K562 (cell line): ENCODE measurements around the gene RNU6-7. TPM values are rescaled to one million over a fixed set of nuclear protein-coding genes. Genes with fewer than 3 reads are reported as not detected.

Source experiments
- ATAC-seq: fragments of 200-7000 bp; cut with Tn5 transposase; 3 replicates; pipeline ENCODE4 v1.9.1; 2020; ENCODE audit warnings: moderate library complexity
- BruUV-seq: library from RNA; stranded (reverse); fragments of 400-500 nt; replicated peaks from 2 replicates; lab custom pipeline; 2021; lab: Mats Ljungman, UMichigan
- CTCF ChIA-PET: fragments of 300-600 bp; formaldehyde crosslinking; extraction: SDS; loops from one replicate; lab custom pipeline; 2021; ENCODE audit warnings: low intra/inter-chr PET ratio; lab: Yijun Ruan, JAX
- POLR2A ChIA-PET: fragments of 300-600, 350-650 bp; sonication (Branson Sonifier 250); formaldehyde crosslinking; extraction: SDS; loops from one replicate; lab custom pipeline; 2021; ENCODE audit warnings: antibody characterized with exemption, inconsistent platforms; lab: Yijun Ruan, JAX
- DNase-seq, 4 experiments: peaks; one replicate each; pipeline versions ENCODE4 v3.0.0 to v3.0.0-alpha.2; 2011 to 2018; ENCODE audit warnings: low spot score in 3 of 4, mixed read lengths in 3 of 4; ENCODE audit errors: extremely low read depth in 1 of 4
- FAIRE-seq: peaks from 2 replicates; lab custom pipeline; 2011; peaks lifted over from hg19 to GRCh38; lab: Jason Lieb, UNC
- H2AFZ ChIP-seq: 2 replicates; pipeline ENCODE4 v1.6.0; 2011; ENCODE audit warnings: low read depth, low read length, control low read depth, inconsistent platforms
- H3K27ac ChIP-seq: fragments of 200-600 bp; 3 replicates; pipeline ENCODE4 v1.8.0; 2011; ENCODE audit warnings: low read depth, mild to moderate bottlenecking, control low read depth, inconsistent platforms, low read length, moderate library complexity, mixed read lengths; ENCODE audit errors: extremely low read depth
- H3K27me3 ChIP-seq, 2 experiments: fragments of 300-600 bp in 1 of 2; 2 replicates in 1 of 2; 3 replicates in 1 of 2; pipeline versions ENCODE4 v1.6.0 to v1.8.0; 2011; ENCODE audit warnings: inconsistent platforms in 2 of 2, low read length in 2 of 2, mild to moderate bottlenecking in 1 of 2, mixed read lengths in 1 of 2, moderate library complexity in 1 of 2; ENCODE audit not compliant: control insufficient read depth in 2 of 2, insufficient read depth in 2 of 2
- H3K36me3 ChIP-seq: fragments of 300-600 bp; 3 replicates; pipeline ENCODE4 v1.8.0; 2011; ENCODE audit warnings: mild to moderate bottlenecking, low read length, inconsistent platforms; ENCODE audit not compliant: control insufficient read depth, insufficient read depth
- H3K4me1 ChIP-seq, 2 experiments: fragments of 200-600 bp in 1 of 2; replicated peaks in 1 of 2; 2 replicates in 1 of 2; 3 replicates in 1 of 2; pipeline versions ENCODE4 v1.5.1 to v1.8.0; 2011; ENCODE audit warnings: inconsistent platforms in 2 of 2, low read length in 2 of 2, mild to moderate bottlenecking in 1 of 2, mixed read lengths in 1 of 2, moderate library complexity in 1 of 2; ENCODE audit not compliant: control insufficient read depth in 2 of 2, insufficient read depth in 2 of 2
- H3K4me2 ChIP-seq: 2 replicates; pipeline ENCODE4 v1.6.1; 2011; ENCODE audit warnings: low read length, control low read depth, inconsistent platforms, mixed read lengths; ENCODE audit not compliant: insufficient read depth
- H3K4me3 ChIP-seq: fragments of 200-600 bp; sonication (generic), shearing (Covaris generic); 2 replicates; pipeline ENCODE4 v1.5.1; 2016; ENCODE audit warnings: control low read depth, inconsistent platforms
- H3K79me2 ChIP-seq: fragments of 200-600 bp; 3 replicates; pipeline ENCODE4 v1.8.0; 2011; ENCODE audit warnings: low read length, inconsistent platforms; ENCODE audit not compliant: control insufficient read depth, insufficient read depth
- H3K9ac ChIP-seq, 2 experiments: 2 replicates each; pipeline versions ENCODE4 v1.6.0 to v1.6.1; 2011; ENCODE audit warnings: low read depth in 2 of 2, low read length in 2 of 2, control low read depth in 1 of 2, inconsistent platforms in 1 of 2, mild to moderate bottlenecking in 1 of 2, mixed read lengths in 1 of 2; ENCODE audit not compliant: insufficient read depth in 1 of 2
- H3K9me1 ChIP-seq: one replicate; pipeline ENCODE4 v1.6.0; 2011; ENCODE audit warnings: inconsistent platforms, mild to moderate bottlenecking, low read length, moderate library complexity; ENCODE audit not compliant: control insufficient read depth, insufficient read depth
- H3K9me3 ChIP-seq: replicated peaks from 2 replicates; pipeline ENCODE4 v1.5.1; 2011; ENCODE audit warnings: low read depth, low read length, inconsistent platforms; ENCODE audit not compliant: control insufficient read depth, insufficient read depth
- H4K20me1 ChIP-seq: replicated peaks from 2 replicates; pipeline ENCODE4 v1.6.1; 2011; ENCODE audit warnings: low read length, inconsistent platforms, mixed read lengths; ENCODE audit not compliant: control insufficient read depth, insufficient read depth
- CEBPB ChIP-seq: fragments of 450-650 bp; IDR thresholded peaks from 2 replicates; pipeline ENCODE4 v1.6.1; 2016; ENCODE audit warnings: missing genetic modification characterization, missing compliant biosample characterization
- FOSL1 ChIP-seq: fragments of 200-800 bp; sonication (Bioruptor generic); conservative IDR thresholded peaks from 2 replicates; pipeline ENCODE4 v1.6.1; 2016; ENCODE audit warnings: missing genetic modification characterization, missing compliant biosample characterization
- MITF ChIP-seq: IDR thresholded peaks from 2 replicates; pipeline ENCODE4 v1.6.1; 2014; ENCODE audit warnings: antibody characterized with exemption
- NR2F6 ChIP-seq: fragments of 450-650 bp; formaldehyde crosslinking; IDR thresholded peaks from 2 replicates; pipeline ENCODE4 v1.4.0; 2020; ENCODE audit warnings: mild to moderate bottlenecking
- ZHX1 ChIP-seq: fragments of 150-350 bp; conservative IDR thresholded peaks from 2 replicates; pipeline ENCODE4 v1.6.1; 2014; ENCODE audit warnings: low read length
- WGBS: fragments of 100-300 bp; shearing (Covaris generic); methylation state at CpG from one replicate; pipeline ENCODE4 v1.1.6; 2016; ENCODE audit warnings: low coverage, mixed read lengths; ENCODE audit not compliant: insufficient coverage; ENCODE audit errors: missing lambda C conversion rate; 5-methylcytosine and 5-hydroxymethylcytosine counted together
- in situ Hi-C: fragments of 300-500 bp; cut with MboI; formaldehyde crosslinking; loops from 4 replicates; pipeline ENCODE4 v1.15.0; 2018; ENCODE audit warnings: inconsistent platforms, mixed read lengths
- intact Hi-C: fragments of 100-400 bp; cut with micrococcal nuclease; formaldehyde crosslinking; loops from 2 replicates; pipeline ENCODE4 v1.14.2; 2022
- polyA plus RNA-seq, 8 experiments: library from polyadenylated mRNA; depleted of rRNA in 4 of 8; stranded (reverse) in 5 of 8; unstranded in 3 of 8; fragments of >200 nt; fragmentation: Nextera tagmentation in 2 of 8; fragmentation: Illumina TruSeq in 1 of 8; extraction: Ambion mirVana in 2 of 8; extraction: Trizol in 1 of 8; gene quantifications; 2 replicates each; pipeline versions ENCODE4 v1.2.1 to v1.2.3, GENCODE V29; 2011 to 2014; ENCODE audit warnings: inconsistent platforms in 1 of 8, missing spikeins in 1 of 8
- total RNA-seq, 7 experiments: library from RNA; depleted of rRNA in 6 of 7; stranded (reverse); fragments of >200 nt in 6 of 7; fragmentation: Illumina TruSeq in 2 of 7; extraction: Trizol in 2 of 7; gene quantifications; 2 replicates each; pipeline versions ENCODE4 v1.2.1 to v1.2.3, GENCODE V29; 2011 to 2021; ENCODE audit warnings: low replicate concordance in 1 of 7

The RNU6-7 gene
- total and polyA plus RNA-seq, 9 of the 15 experiments (the other 6 are each of a cell fraction or from before 2014, with no cell fraction given) = not detected

GRCh38 chr14:32225378-32225920 lies 23.6 kb downstream of the RNU6-7 start:
- H3K27ac ChIP-seq = no peak overlapping the region
- WGBS = 57% methylated on average over 1 of the region's 1 CpG
- no peaks in the 10 kb centered on the region for H3K36me3 ChIP-seq
- H3K79me2 ChIP-seq = no peaks in the 10 kb centered on the region
- TF ChIP-seq CEBPB (tag) (no peak), FOSL1 (tag) (peak; percentile 61; the same call in 1 of the 2 replicates), MITF (no peak), NR2F6 (no peak), ZHX1 (no peak)
- DNase-seq (no peak), ATAC-seq (no peak), FAIRE-seq (no peak)
- H3K27me3 ChIP-seq = no peaks in the 10 kb centered on the region
- in situ Hi-C loops (no loop called here), intact Hi-C loops (no loop called here)
- no peaks in the 10 kb centered on the region for H4K20me1 ChIP-seq
- no peak overlapping the region for H3K4me2 ChIP-seq
- no TSS peak for BruUV-seq
- no peaks in the 10 kb centered on the region for H3K4me1 ChIP-seq
- no peak overlapping the region for H3K4me3 ChIP-seq
- CTCF ChIA-PET = interaction anchor here (0.7 kb wide), 1 partner anchor 183 kb away, joined by 3 read pairs; no protein-coding TSS in a partner anchor
- POLR2A ChIA-PET = interaction anchor here (0.6 kb wide), 1 partner anchor 22 kb away, joined by 3 read pairs; no protein-coding TSS in a partner anchor
- H3K9ac ChIP-seq = no peak overlapping the region
- H3K9me3 ChIP-seq = no peaks in the 10 kb centered on the region
- no peak overlapping the region for H2AFZ ChIP-seq
- H3K9me1 ChIP-seq = no peaks in the 10 kb centered on the region
